Measurements from ENCODE around the gene EYA4. TPM values are rescaled to one million over a fixed set of nuclear protein-coding genes. Genes with fewer than 3 reads are reported as not detected.

The EYA4 gene
- total RNA-seq, 1 experiment from 2014 or later, result not detected

DNA sequence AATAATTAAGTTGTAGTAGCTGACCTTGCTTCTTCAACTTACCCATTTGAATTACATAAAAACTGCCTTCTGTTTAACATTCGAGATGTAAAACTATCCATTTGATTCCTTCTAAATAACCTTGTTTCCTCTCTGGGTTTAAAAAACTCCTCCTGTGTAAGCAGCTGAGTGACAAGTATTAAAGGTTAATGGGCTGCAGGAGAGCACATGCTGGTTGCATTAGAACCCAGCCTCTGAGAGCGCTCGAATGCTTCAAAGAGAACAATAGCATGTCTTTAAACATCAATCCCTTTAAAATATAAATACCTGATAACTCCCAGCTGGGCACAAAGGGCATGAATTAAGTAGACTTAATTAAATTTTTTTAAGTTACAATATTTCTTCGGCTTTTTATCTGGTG, 215.8 kb downstream of the EYA4 start:
- Histone ChIP-seq H3K4me1 (ENCODE audit: control insufficient read depth, insufficient read depth, low read length) (no peaks in the 10 kb centered on the region), H3K27ac (ENCODE audit: low read length) (no peak overlapping the region), H3K36me3 (ENCODE audit: control insufficient read depth, insufficient read depth, low read length) (no peaks in the 10 kb centered on the region), H3K27me3 (ENCODE audit: control insufficient read depth, insufficient read depth, low read length) (no peaks in the 10 kb centered on the region), H3K9me3 (ENCODE audit: control insufficient read depth, insufficient read depth, low read depth, low read length) (no peaks in the 10 kb centered on the region), H3K4me3 (ENCODE audit: low read depth in 2 of 2, low read length in 2 of 2) (no peak overlapping the region)
- intact Hi-C loops (cut with micrococcal nuclease; ENCODE audit: unreplicated experiment), result no loop called here
- ATAC-seq (no peak), DNase-seq (ENCODE audit: low read depth, low spot score) (no peak)
- ChIA-PET CTCF (no interaction called here), POLR2A (no interaction called here)
- BruUV-seq (replicated peaks), result no TSS peak
- in situ Hi-C loops (cut with HindIII; ENCODE audit: low pct_unique_long_range_greater_than_20kb, low sequenced_read_pairs), result no loop called here
- TF ChIP-seq, protein P1, sequence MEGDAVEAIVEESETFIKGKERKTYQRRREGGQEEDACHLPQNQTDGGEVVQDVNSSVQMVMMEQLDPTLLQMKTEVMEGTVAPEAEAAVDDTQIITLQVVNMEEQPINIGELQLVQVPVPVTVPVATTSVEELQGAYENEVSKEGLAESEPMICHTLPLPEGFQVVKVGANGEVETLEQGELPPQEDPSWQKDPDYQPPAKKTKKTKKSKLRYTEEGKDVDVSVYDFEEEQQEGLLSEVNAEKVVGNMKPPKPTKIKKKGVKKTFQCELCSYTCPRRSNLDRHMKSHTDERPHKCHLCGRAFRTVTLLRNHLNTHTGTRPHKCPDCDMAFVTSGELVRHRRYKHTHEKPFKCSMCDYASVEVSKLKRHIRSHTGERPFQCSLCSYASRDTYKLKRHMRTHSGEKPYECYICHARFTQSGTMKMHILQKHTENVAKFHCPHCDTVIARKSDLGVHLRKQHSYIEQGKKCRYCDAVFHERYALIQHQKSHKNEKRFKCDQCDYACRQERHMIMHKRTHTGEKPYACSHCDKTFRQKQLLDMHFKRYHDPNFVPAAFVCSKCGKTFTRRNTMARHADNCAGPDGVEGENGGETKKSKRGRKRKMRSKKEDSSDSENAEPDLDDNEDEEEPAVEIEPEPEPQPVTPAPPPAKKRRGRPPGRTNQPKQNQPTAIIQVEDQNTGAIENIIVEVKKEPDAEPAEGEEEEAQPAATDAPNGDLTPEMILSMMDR (IDR thresholded peaks at IDR 0.05), result no peak
- TF ChIP-seq SIN3A (IDR thresholded peaks at IDR 0.05; ENCODE audit: borderline replicate concordance, insufficient read depth, low read depth, low read length) (no peak), REST (IDR thresholded peaks at IDR 0.05; ENCODE audit: insufficient read depth in 1 of 2, low read depth in 2 of 2, low read length in 1 of 2) (no peak), TCF7L2 (IDR thresholded peaks at IDR 0.05; ENCODE audit: low read depth, low read length) (no peak), POLR2AphosphoS5 (IDR thresholded peaks at IDR 0.05; ENCODE audit: low read depth, low read length) (no peak)

DNA sequence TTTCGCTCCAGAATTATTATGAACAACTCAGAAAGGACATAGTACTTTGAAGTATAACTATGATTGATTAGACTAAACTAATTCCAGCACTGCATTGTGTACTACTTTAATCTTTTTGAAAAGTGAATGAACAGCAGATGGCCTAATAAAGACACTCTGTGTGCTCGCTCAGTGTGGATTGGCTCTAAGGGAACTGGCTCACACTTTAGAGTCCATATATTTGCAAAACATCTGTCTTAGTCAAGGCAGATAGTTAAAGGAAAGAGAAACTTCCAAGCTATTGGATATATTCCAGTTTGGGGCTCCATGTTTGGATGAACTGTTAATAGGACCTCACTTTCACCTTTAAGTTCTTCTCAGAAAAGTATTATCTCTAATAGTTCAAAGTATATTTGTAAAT, 218.9 kb downstream of the EYA4 start:
- BruUV-seq (replicated peaks), result no TSS peak
- Histone ChIP-seq H3K27me3 (ENCODE audit: control insufficient read depth, insufficient read depth, low read length) (no peaks in the 10 kb centered on the region), H3K27ac (ENCODE audit: low read length) (no peak overlapping the region), H3K36me3 (ENCODE audit: control insufficient read depth, insufficient read depth, low read length) (no peaks in the 10 kb centered on the region), H3K4me1 (ENCODE audit: control insufficient read depth, insufficient read depth, low read length) (no peaks in the 10 kb centered on the region), H3K4me3 (ENCODE audit: low read depth in 2 of 2, low read length in 2 of 2) (no peak overlapping the region), H3K9me3 (ENCODE audit: control insufficient read depth, insufficient read depth, low read depth, low read length) (no peaks in the 10 kb centered on the region)
- intact Hi-C loops (cut with micrococcal nuclease; ENCODE audit: unreplicated experiment), result no loop called here
- in situ Hi-C loops (cut with HindIII; ENCODE audit: low pct_unique_long_range_greater_than_20kb, low sequenced_read_pairs), result no loop called here
- DNase-seq (ENCODE audit: low read depth, low spot score) (no peak), ATAC-seq (no peak)
- POLR2A ChIA-PET, result no interaction called here
- CTCF ChIA-PET, result no interaction called here
- TF ChIP-seq TCF7L2 (IDR thresholded peaks at IDR 0.05; ENCODE audit: low read depth, low read length) (no peak), POLR2AphosphoS5 (IDR thresholded peaks at IDR 0.05; ENCODE audit: low read depth, low read length) (no peak), SIN3A (IDR thresholded peaks at IDR 0.05; ENCODE audit: borderline replicate concordance, insufficient read depth, low read depth, low read length) (no peak)
- TF ChIP-seq, protein P1 (IDR thresholded peaks at IDR 0.05), result no peak

Measured in Panc1 (cell line).